Right lobe of liver (tissue), 4 donors: ENCODE data around the gene CAPZB.

Source experiments
- CTCF ChIP-seq, 4 donors: fragments of 200-600 bp in 3 of 4; fragments of 450-650 bp in 1 of 4; IDR thresholded peaks; one replicate each; pipeline versions ENCODE4 v1.5.1 to v1.8.0; 2016 to 2022; ENCODE audit warnings: antibody characterized with exemption in 4 of 4, mild to moderate bottlenecking in 2 of 4
- POLR2A ChIP-seq: fragments of 450-650 bp; IDR thresholded peaks from one replicate; pipeline ENCODE4 v1.6.1; 2017; ENCODE audit warnings: antibody characterized with exemption, mild to moderate bottlenecking
- donor health status: DM: no; HTN: no; CAD: no.
- donor health status: DM: no; HTN: no; CAD: no.
- donor health status: DM: no; HTN: yes; CAD: no.

GRCh38 chr1:19359357-19359756 lies 126.0 kb downstream of the CAPZB start:
- no peak for TF ChIP-seq CTCF (IDR thresholded peaks at IDR 0.05)
- TF ChIP-seq POLR2A, result no peak
